WTC11 (cell line): ENCODE data around the gene METTL6. TPM values are rescaled to one million over a fixed set of nuclear protein-coding genes. Genes with fewer than 3 reads are reported as not detected.

ENCODE experiments used
- ATAC-seq: fragments of 200-7000 bp; cut with Tn5 transposase; 2 replicates; pipeline ENCODE4 v1.10.0; 2021; ENCODE audit warnings: mild to moderate bottlenecking, moderate library complexity
- CTCF ChIA-PET: fragments of 300-600 bp; sonication (Branson Sonifier 250); formaldehyde crosslinking; loops from one replicate; lab custom pipeline; 2021; ENCODE audit warnings: antibody characterized with exemption; lab: Charles Lee
- POLR2A ChIA-PET: fragments of 350-600 bp; sonication (Branson Sonifier 250); formaldehyde crosslinking; loops from one replicate; lab custom pipeline; 2021; ENCODE audit warnings: antibody characterized with exemption; lab: Charles Lee
- DNase-seq: peaks from one replicate; pipeline ENCODE4 v3.0.0; 2021; ENCODE audit warnings: low spot score
- H3K27ac Mint-ChIP-seq: 2 replicates; pipeline ENCODE4 v1.8.0; 2021; ENCODE audit warnings: mixed read lengths
- H3K27me3 Mint-ChIP-seq: 2 replicates; pipeline ENCODE4 v1.8.0; 2021; ENCODE audit warnings: low read depth, mild to moderate bottlenecking, moderate library complexity, mixed read lengths
- H3K36me3 Mint-ChIP-seq: 2 replicates; pipeline ENCODE4 v1.8.0; 2021; ENCODE audit warnings: mixed read lengths
- H3K4me1 Mint-ChIP-seq: 2 replicates; pipeline ENCODE4 v1.8.0; 2022; ENCODE audit warnings: mixed read lengths
- H3K4me3 Mint-ChIP-seq: 2 replicates; pipeline ENCODE4 v1.8.0; 2021; ENCODE audit warnings: mild to moderate bottlenecking, moderate library complexity, mixed read lengths
- H3K9me3 Mint-ChIP-seq: 2 replicates; pipeline ENCODE4 v1.8.0; 2021; ENCODE audit warnings: mixed read lengths
- AFF4 ChIP-seq: sonication (generic); formaldehyde crosslinking; IDR thresholded peaks from 2 replicates; pipeline ENCODE4 v1.8.1; 2023; ENCODE audit warnings: mild to moderate bottlenecking, missing genetic modification reagents, borderline replicate concordance
- ATF2 ChIP-seq: sonication (generic); formaldehyde crosslinking; IDR thresholded peaks from 2 replicates; pipeline ENCODE4 v1.8.1; 2022; ENCODE audit warnings: low read depth, missing genetic modification reagents, borderline replicate concordance
- CREB1 ChIP-seq: sonication (generic); formaldehyde crosslinking; IDR thresholded peaks from 2 replicates; pipeline ENCODE4 v1.8.0; 2023; ENCODE audit warnings: mild to moderate bottlenecking, missing genetic modification reagents
- ELF4 ChIP-seq: sonication (generic); formaldehyde crosslinking; IDR thresholded peaks from 2 replicates; pipeline ENCODE4 v1.8.1; 2022; ENCODE audit warnings: low read depth, mild to moderate bottlenecking, moderate library complexity, missing genetic modification reagents
- FOXP4 ChIP-seq: sonication (generic); formaldehyde crosslinking; IDR thresholded peaks from 2 replicates; pipeline ENCODE4 v1.8.0; 2022; ENCODE audit warnings: mild to moderate bottlenecking, missing genetic modification reagents
- GRHL2 ChIP-seq: fragments of 250-450 bp; sonication (Bioruptor Pico); IDR thresholded peaks from 2 replicates; pipeline ENCODE4 v1.8.0; 2022; ENCODE audit warnings: mild to moderate bottlenecking, moderate library complexity; ENCODE audit not compliant: insufficient replicate concordance, severe bottlenecking
- JAZF1 ChIP-seq: fragments of 250-450 bp; sonication (Bioruptor Pico); IDR thresholded peaks from 2 replicates; pipeline ENCODE4 v1.9.0; 2021; ENCODE audit warnings: moderate library complexity, mild to moderate bottlenecking, inconsistent platforms
- PREB ChIP-seq: sonication (generic); formaldehyde crosslinking; IDR thresholded peaks from 2 replicates; pipeline ENCODE4 v1.8.1; 2022; ENCODE audit warnings: mild to moderate bottlenecking, missing genetic modification reagents, moderate library complexity, borderline replicate concordance
- TCF7 ChIP-seq: sonication (generic); formaldehyde crosslinking; IDR thresholded peaks from 2 replicates; pipeline ENCODE4 v1.8.0; 2022; ENCODE audit warnings: mild to moderate bottlenecking, low read depth, missing genetic modification reagents, moderate library complexity
- TEAD4 ChIP-seq: sonication (generic); formaldehyde crosslinking; IDR thresholded peaks from 2 replicates; pipeline ENCODE4 v1.8.0; 2022; ENCODE audit warnings: mild to moderate bottlenecking, missing genetic modification reagents
- USF2 ChIP-seq: sonication (generic); formaldehyde crosslinking; IDR thresholded peaks from 2 replicates; pipeline ENCODE4 v1.8.1; 2023; ENCODE audit warnings: mild to moderate bottlenecking, missing genetic modification reagents, moderate library complexity
- ZBTB43 ChIP-seq: sonication (generic); formaldehyde crosslinking; IDR thresholded peaks from 2 replicates; pipeline ENCODE4 v1.8.1; 2023; ENCODE audit warnings: mild to moderate bottlenecking, missing genetic modification reagents
- ZNF121 ChIP-seq: sonication (generic); formaldehyde crosslinking; IDR thresholded peaks from 2 replicates; pipeline ENCODE4 v1.8.0; 2023; ENCODE audit warnings: missing genetic modification reagents
- ZNF232 ChIP-seq: sonication (generic); formaldehyde crosslinking; IDR thresholded peaks from 2 replicates; pipeline ENCODE4 v1.8.0; 2022; ENCODE audit warnings: mild to moderate bottlenecking, missing genetic modification reagents
- ZNF263 ChIP-seq: sonication (generic); formaldehyde crosslinking; IDR thresholded peaks from 2 replicates; pipeline ENCODE4 v1.8.1; 2022; ENCODE audit warnings: low read depth, mild to moderate bottlenecking, moderate library complexity, missing genetic modification reagents
- ZNF317 ChIP-seq: sonication (generic); formaldehyde crosslinking; IDR thresholded peaks from 2 replicates; pipeline ENCODE4 v1.8.1; 2023; ENCODE audit warnings: low read depth, mild to moderate bottlenecking, moderate library complexity, missing genetic modification reagents, borderline replicate concordance
- ZNF512 ChIP-seq: sonication (generic); formaldehyde crosslinking; IDR thresholded peaks from 2 replicates; pipeline ENCODE4 v1.8.1; 2022; ENCODE audit warnings: missing genetic modification reagents, borderline replicate concordance
- total RNA-seq: library from RNA; stranded (reverse); gene quantifications from 3 replicates; pipeline ENCODE4 v1.2.3, GENCODE V29; 2021

The METTL6 gene
- total RNA-seq, 1 experiment from 2014 or later, result 13.7 TPM

- POLR2A ChIA-PET, result no interaction called here
- H3K36me3 Mint-ChIP-seq, result no peaks in the 10 kb centered on the region
- H3K9me3 Mint-ChIP-seq, result peaks cover 6% of the 10 kb centered on the region
- no peaks in the 10 kb centered on the region; the same call in 1 of the 2 replicates for H3K27me3 Mint-ChIP-seq
- CTCF ChIA-PET, result interaction anchor here (0.6 to 1.4 kb wide), 6 partner anchors 20 to 94 kb away, joined by 3 to 9 read pairs (median 6); partner anchors contain the start of gene SH3BP5
- no peak overlapping the region for H3K4me3 Mint-ChIP-seq
- H3K4me1 Mint-ChIP-seq, result peaks cover 21% of the 10 kb centered on the region
- TF ChIP-seq TCF7 (CRISPR knock-in tag) (no peak), ZNF121 (no peak), ZNF512 (CRISPR knock-in tag) (no peak)
- peak; percentile 14 for DNase-seq
- no peak overlapping the region for H3K27ac Mint-ChIP-seq
- ATAC-seq, result peak; percentile 68
Observed at GRCh38 chr3:15361494-15362214, 65.7 kb downstream of the METTL6 start.

GRCh38 chr3:15360788-15361493 is 66.4 kb downstream of the METTL6 start:
- Mint-ChIP-seq H3K4me3 (no peak overlapping the region), H3K36me3 (no peaks in the 10 kb centered on the region), H3K27me3 (no peaks in the 10 kb centered on the region; the same call in 1 of the 2 replicates), H3K9me3 (peaks cover 6% of the 10 kb centered on the region), H3K4me1 (peaks cover 28% of the 10 kb centered on the region), H3K27ac (no peak overlapping the region)
- no peak for ATAC-seq
- ChIA-PET POLR2A (interaction anchor here (0.7 kb wide), 1 partner anchor 24 kb away, joined by 4 read pairs; no protein-coding TSS in a partner anchor), CTCF (interaction anchor here (1.1 to 1.4 kb wide), 5 partner anchors 20 to 93 kb away, joined by 3 to 9 read pairs (median 7); partner anchors contain the start of gene SH3BP5)
- DNase-seq, result no peak
- TF ChIP-seq PREB (CRISPR knock-in tag) (no peak), ZNF263 (CRISPR knock-in tag) (no peak), ZNF232 (no peak), CREB1 (CRISPR knock-in tag) (no peak), USF2 (no peak), FOXP4 (CRISPR knock-in tag) (no peak), TEAD4 (CRISPR knock-in tag) (no peak), ZBTB43 (CRISPR knock-in tag) (no peak), AFF4 (CRISPR knock-in tag) (no peak), TCF7 (CRISPR knock-in tag) (no peak), ZNF317 (CRISPR knock-in tag) (no peak), ATF2 (no peak), JAZF1 (CRISPR knock-in tag) (no peak), GRHL2 (CRISPR knock-in tag) (no peak), ELF4 (no peak)
